GM18502 (cell line): ENCODE results near the gene DNM2.
"Not testable (repeated sequence)": the region's sequence is repeated elsewhere in the genome, so short reads cannot be mapped to it uniquely, and the experiment has no call there.

Source experiments
- ATAC-seq: cut with Tn5 transposase; IDR thresholded peaks from one replicate; pipeline ENCODE4 v1.9.1; 2021; ENCODE audit warnings: mild to moderate bottlenecking; ENCODE audit not compliant: unreplicated experiment, poor library complexity

DNM2 gene

DNA sequence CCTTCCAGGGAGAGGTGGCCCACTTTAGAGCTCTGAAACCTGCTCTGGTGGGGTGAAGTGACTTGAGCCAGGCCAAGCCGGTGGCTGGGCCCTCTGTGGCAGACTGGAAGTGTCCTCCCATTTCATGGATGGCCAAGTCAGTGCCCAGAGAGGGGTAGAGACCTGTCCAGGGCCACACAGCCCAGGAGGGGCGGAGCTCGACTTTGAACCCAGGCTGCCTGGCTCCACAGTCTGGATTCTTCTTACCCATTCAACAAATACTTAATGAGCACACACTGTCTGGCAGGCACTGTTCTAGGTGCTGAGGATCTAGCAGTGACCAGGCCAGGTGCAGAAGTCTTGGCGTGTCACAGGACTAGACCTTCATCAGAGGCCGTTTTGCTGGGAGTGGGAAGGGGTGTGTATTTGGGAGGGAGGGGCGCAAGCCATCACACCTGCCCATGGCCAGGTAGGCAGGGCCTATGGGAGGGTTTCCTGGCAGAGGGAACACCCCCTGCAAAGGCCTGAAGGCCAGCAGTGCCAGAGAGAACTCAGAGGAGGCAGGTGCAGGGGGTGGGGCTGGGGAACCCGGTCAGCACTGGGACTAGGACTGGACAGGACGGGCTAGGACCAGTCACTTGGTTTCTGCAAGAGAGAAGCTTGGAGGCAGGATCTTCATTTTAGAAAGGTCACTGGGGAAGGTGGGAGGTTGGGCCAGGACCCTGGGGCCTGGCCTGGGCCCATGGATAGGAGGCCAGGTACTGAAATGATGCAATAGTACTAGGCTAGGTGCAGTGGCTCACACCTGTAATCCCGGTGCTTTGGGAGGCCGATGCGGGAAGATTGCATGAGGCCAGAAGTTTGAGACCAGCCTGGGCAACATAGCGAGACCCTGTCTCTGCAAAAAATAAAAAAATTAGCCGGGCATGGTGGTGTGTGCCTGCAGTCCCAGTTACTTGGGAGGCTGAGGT, 31.8 kb downstream of the DNM2 start:
- no peak for ATAC-seq

GRCh38 chr19:10751109-10751953, 33.5 kb downstream of the DNM2 start:
- no peak for ATAC-seq

DNA sequence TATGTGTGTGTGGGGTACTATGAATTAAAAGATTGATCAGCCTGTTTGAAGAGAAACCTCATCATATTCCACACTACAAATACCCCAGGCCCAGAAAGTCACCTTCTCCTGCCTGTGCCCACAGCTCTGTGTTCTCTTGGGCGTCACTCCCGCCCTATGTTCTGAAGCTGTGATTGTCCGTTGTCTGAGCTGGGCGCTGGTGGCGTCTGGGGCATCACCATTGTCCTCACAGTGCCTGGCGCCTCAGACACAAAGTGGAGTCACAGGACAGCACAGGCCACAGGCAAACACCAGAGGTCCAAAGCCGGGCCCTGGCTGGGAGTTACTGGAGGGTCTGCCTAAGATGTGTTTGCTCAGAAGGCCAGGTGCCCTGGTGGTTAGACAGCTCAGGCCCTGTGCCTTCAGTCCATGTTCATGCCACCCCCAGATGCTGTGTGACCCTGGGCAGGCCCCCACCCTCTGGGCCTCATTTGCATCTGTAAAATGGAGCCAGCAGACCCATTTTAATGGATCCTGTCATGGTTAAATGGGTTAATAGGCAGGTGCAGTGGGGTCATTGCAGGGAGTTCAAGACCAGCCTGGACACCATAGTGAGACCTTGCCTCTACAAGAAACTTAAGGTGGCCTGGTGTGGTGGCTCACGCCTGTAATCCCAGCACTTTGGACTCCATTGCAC, 34.5 kb downstream of the DNM2 start:
- ATAC-seq = no peak

GRCh38 chr19:10752913-10753704, 35.2 kb downstream of the DNM2 start:
- no peak for ATAC-seq

DNA sequence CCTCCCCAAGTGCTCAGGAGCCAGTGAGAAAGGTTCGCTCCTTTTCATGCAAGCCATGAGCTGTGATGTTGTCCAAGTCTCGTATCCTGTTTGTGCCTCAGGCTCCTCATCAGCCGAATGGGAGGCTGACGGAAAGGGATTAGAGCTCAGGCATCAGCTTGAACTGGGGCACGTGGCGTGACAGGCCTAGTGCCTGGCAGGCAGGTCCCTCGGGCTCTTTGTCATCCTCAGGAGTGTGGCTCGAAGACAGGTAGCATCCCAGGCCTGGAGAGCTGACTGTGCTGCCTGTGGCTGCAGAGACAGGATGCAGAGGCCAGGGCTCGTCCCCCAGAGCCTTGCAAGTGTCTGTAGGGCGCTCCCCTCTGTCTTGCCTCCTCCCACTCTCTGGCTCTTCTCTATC, 38.5 kb downstream of the DNM2 start:
- no peak for ATAC-seq

- no peak for ATAC-seq
These were observed 38.9 kb downstream of the DNM2 start for GRCh38 chr19:10756791-10757190.

DNA sequence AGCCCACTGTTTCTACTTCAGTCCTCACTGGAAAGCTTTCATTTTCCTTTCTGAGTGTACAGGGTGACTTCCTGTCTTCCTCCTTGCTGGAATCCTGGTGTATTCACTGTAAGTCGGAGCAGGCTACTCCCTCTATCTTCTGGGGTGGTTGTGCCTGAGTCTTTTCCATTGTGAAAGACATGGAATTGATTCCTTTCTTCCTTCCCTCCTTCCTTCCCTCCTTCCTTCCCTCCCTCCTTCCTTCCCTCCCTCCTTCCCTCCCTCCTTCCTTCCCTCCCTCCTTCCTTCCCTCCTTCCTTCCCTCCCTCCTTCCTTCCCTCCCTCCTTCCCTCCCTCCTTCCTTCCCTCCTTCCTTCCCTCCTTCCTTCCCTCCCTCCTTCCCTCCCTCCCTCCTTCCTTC, 40.2 kb downstream of the DNM2 start:
- ATAC-seq = not testable (repeated sequence)

- ATAC-seq = no peak
These were observed 41.1 kb downstream of the DNM2 start for GRCh38 chr19:10758978-10759377.

GRCh38 chr19:10760273-10760944, 42.5 kb downstream of the DNM2 start:
- no peak for ATAC-seq

GRCh38 chr19:10761443-10762250, 43.8 kb downstream of the DNM2 start:
- ATAC-seq = no peak

GRCh38 chr19:10762656-10763055, 44.8 kb downstream of the DNM2 start:
- ATAC-seq = no peak

DNA sequence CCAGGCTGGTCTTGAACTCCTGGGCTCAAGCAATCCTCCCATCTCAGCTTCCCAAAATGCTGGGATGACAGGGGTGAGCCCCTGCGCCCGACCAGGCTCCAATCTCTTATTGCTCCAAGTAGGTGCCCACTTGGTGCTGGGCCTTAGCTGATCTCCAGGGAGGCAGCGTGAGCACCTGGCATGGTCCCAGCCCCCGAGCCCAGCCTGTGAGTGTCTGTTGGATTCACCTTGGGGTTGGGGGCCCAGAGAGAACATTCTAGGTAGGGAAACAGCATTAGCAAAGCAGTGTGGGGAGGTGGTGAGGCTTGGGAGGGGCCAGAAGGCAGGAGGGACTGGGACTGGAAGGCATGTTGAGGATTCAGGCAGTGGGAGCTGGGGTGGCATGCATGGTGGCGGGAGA, 45.5 kb downstream of the DNM2 start:
- ATAC-seq = no peak

GRCh38 chr19:10763828-10764339, 46.0 kb downstream of the DNM2 start:
- no peak for ATAC-seq

DNA sequence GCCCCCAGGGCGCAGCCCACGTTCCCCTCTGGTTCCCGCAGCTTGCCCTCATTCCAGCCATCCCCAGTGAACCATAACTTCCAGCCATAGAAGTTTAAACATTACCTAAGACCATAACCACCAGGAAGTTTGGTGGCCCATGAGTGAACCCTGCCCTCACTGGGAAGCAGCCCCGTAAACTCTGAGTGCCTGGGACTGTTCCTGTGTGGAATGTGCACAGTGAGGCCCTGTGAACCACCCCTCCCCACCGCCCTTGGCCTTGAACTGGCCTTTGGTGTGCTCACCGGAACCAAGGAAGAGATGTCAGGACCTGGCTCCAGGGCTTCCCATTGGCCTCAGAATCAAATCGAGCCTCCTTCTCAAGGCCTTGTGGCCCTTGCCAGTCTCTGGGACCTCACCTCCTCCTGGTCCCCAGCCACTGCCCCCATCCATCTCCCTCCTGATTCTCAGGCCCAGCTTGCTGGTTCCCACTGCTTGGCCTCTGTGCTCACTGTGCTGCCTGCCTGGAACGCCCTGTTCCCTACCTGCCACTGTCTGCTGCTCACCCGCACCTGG, 46.5 kb downstream of the DNM2 start:
- ATAC-seq = no peak

DNA sequence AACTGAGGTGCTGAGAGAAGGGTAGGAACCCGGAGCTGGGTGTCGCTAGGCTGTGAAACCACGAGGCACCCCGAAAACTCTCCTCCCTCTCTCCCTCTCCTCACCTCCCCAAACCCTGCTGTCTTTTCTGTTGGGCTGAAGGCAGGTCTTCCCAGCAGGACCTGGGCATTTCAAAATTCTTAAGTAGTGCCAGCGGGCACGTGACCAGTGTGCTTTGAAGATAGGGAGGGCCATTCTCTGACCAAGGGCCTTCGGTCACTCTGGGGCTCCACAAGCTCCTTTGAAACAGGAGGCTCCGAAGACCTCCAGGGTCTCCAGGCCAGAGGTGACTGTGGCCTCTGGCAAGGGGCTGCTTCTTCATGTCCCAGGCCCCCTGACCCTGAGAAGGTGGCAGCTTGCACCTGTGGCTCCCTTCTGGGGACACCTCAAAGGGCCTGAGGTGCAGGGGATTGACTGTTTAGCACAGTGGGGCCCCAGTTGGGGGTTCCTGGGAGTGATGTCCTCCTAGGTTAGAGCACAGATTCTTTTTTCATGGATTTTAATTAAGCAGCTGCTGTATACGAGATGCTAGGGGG, 48.3 kb downstream of the DNM2 start:
- ATAC-seq = no peak

DNA sequence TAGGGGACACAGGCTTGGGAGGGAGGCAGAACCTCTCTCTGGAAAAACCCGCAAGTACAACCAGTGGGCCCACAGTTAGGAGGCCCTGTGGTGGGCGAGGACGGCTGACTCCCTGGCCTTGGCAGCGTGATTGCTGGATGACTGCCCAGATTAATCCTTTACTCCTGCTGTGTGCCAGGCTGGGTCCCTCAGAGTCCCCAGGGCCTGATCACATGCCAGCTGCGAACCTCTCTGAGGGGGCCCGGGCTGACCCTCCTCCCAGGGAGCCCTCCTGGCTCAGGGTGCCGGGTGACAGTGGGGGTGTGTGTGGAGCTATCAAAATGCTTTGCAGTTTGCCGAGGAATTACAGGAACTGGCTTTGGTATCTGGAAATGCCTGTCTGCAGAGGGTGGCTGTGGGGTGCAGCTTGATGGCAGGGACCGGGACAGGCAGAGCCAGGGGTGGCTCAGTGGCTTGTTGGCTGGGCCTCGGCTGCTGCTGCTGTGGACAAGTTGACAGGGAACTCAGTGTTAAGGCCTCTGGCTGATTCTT, 48.9 kb downstream of the DNM2 start:
- ATAC-seq = no peak

GRCh38 chr19:10767726-10768125, 49.8 kb downstream of the DNM2 start:
- ATAC-seq = no peak
